ENCODE data around the gene KRT2. TPM values are rescaled to one million over a fixed set of nuclear protein-coding genes. Genes with fewer than 3 reads are reported as not detected.
"Not testable (repeated sequence)": the region's sequence is repeated elsewhere in the genome, so short reads cannot be mapped to it uniquely, and the experiment has no call there.

Gene KRT2
- total RNA-seq, 2 donors from 2014 or later = 1.4 TPM; not detected in 1

GRCh38 chr12:52672321-52672933, 20.4 kb upstream of the KRT2 start:
- no peaks in the 10 kb centered on the region for H3K4me1 ChIP-seq (ENCODE audit: control insufficient read depth in 1 of 2, low read depth in 2 of 2)
- no peaks in the 10 kb centered on the region for H3K36me3 ChIP-seq
- no peak for DNase-seq (ENCODE audit: low spot score)

GRCh38 chr12:52670961-52671360, 18.9 kb upstream of the KRT2 start:
- H3K36me3 ChIP-seq = no peaks in the 10 kb centered on the region
- H3K9me3 ChIP-seq = no peaks in the 10 kb centered on the region
- DNase-seq (ENCODE audit: low spot score) (no peak), ATAC-seq (ENCODE audit: insufficient number of reproducible peaks, low FRiP score, low read depth) (no peak)
- TF ChIP-seq CTCF (IDR thresholded peaks at IDR 0.05) = no peak
- H3K4me3 ChIP-seq = no peak overlapping the region
- no peak overlapping the region for H3K27ac ChIP-seq
- H3K27me3 ChIP-seq (replicated peaks; ENCODE audit: insufficient read depth) = no peaks in the 10 kb centered on the region
- no peaks in the 10 kb centered on the region for H3K4me1 ChIP-seq (ENCODE audit: control insufficient read depth in 1 of 2, low read depth in 2 of 2)

More at GRCh38 chr12:52672321-52672933, 20.4 kb upstream of the KRT2 start:
- ATAC-seq (ENCODE audit: insufficient number of reproducible peaks, low FRiP score, low read depth) = no peak
- no peak for TF ChIP-seq CTCF (IDR thresholded peaks at IDR 0.05)
- Histone ChIP-seq H3K27me3 (replicated peaks; ENCODE audit: insufficient read depth) (no peaks in the 10 kb centered on the region), H3K9me3 (no peaks in the 10 kb centered on the region), H3K27ac (no peak overlapping the region), H3K4me3 (no peak overlapping the region)

GRCh38 chr12:52670506-52670905, 18.5 kb upstream of the KRT2 start:
- no peak for ATAC-seq (ENCODE audit: insufficient number of reproducible peaks, low FRiP score, low read depth)
- no peaks in the 10 kb centered on the region for H3K9me3 ChIP-seq
- no peak for TF ChIP-seq CTCF (IDR thresholded peaks at IDR 0.05)

GRCh38 chr12:52669941-52670340, 17.9 kb upstream of the KRT2 start:
- DNase-seq (ENCODE audit: low spot score); H3K4me3 ChIP-seq; ATAC-seq (ENCODE audit: insufficient number of reproducible peaks, low FRiP score, low read depth); H3K27me3 ChIP-seq (replicated peaks; ENCODE audit: insufficient read depth); H3K9me3 ChIP-seq; H3K36me3 ChIP-seq; H3K27ac ChIP-seq; H3K4me1 ChIP-seq (ENCODE audit: control insufficient read depth in 1 of 2, low read depth in 2 of 2): not testable (repeated sequence)

More at GRCh38 chr12:52670506-52670905, 18.5 kb upstream of the KRT2 start:
- H3K27ac ChIP-seq = no peak overlapping the region
- DNase-seq (ENCODE audit: low spot score) = no peak
- no peaks in the 10 kb centered on the region for H3K27me3 ChIP-seq (replicated peaks; ENCODE audit: insufficient read depth)
- no peak overlapping the region for H3K4me3 ChIP-seq
- H3K36me3 ChIP-seq = no peaks in the 10 kb centered on the region
- H3K4me1 ChIP-seq (ENCODE audit: control insufficient read depth in 1 of 2, low read depth in 2 of 2) = no peaks in the 10 kb centered on the region

GRCh38 chr12:52669426-52669825, 17.4 kb upstream of the KRT2 start:
- Histone ChIP-seq H3K36me3 (no peaks in the 10 kb centered on the region), H3K4me1 (ENCODE audit: control insufficient read depth in 1 of 2, low read depth in 2 of 2) (no peaks in the 10 kb centered on the region), H3K27me3 (replicated peaks; ENCODE audit: insufficient read depth) (no peaks in the 10 kb centered on the region), H3K4me3 (no peak overlapping the region), H3K9me3 (no peaks in the 10 kb centered on the region), H3K27ac (no peak overlapping the region)
- ATAC-seq (ENCODE audit: insufficient number of reproducible peaks, low FRiP score, low read depth) (no peak), DNase-seq (ENCODE audit: low spot score) (no peak)
- TF ChIP-seq CTCF (IDR thresholded peaks at IDR 0.05) = no peak

GRCh38 chr12:52667931-52668330, 15.9 kb upstream of the KRT2 start:
- TF ChIP-seq CTCF (IDR thresholded peaks at IDR 0.05) = no peak
- no peak for ATAC-seq (ENCODE audit: insufficient number of reproducible peaks, low FRiP score, low read depth)
- no peaks in the 10 kb centered on the region for H3K9me3 ChIP-seq
- no peaks in the 10 kb centered on the region for H3K4me1 ChIP-seq (ENCODE audit: control insufficient read depth in 1 of 2, low read depth in 2 of 2)
- no peaks in the 10 kb centered on the region for H3K36me3 ChIP-seq
- no peaks in the 10 kb centered on the region for H3K27me3 ChIP-seq (replicated peaks; ENCODE audit: insufficient read depth)
- DNase-seq (ENCODE audit: low spot score) = no peak
- H3K4me3 ChIP-seq = no peak overlapping the region
- no peak overlapping the region for H3K27ac ChIP-seq

Measured in thoracic aorta (tissue), 2 donors.